ENCODE measurements around the gene MBD5.

- TF ChIP-seq, protein P1, sequence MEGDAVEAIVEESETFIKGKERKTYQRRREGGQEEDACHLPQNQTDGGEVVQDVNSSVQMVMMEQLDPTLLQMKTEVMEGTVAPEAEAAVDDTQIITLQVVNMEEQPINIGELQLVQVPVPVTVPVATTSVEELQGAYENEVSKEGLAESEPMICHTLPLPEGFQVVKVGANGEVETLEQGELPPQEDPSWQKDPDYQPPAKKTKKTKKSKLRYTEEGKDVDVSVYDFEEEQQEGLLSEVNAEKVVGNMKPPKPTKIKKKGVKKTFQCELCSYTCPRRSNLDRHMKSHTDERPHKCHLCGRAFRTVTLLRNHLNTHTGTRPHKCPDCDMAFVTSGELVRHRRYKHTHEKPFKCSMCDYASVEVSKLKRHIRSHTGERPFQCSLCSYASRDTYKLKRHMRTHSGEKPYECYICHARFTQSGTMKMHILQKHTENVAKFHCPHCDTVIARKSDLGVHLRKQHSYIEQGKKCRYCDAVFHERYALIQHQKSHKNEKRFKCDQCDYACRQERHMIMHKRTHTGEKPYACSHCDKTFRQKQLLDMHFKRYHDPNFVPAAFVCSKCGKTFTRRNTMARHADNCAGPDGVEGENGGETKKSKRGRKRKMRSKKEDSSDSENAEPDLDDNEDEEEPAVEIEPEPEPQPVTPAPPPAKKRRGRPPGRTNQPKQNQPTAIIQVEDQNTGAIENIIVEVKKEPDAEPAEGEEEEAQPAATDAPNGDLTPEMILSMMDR (optimal IDR thresholded peaks at IDR 0.05 in 1 of 3, IDR thresholded peaks at IDR 0.05 in 1 of 3, conservative IDR thresholded peaks at IDR 0.05 in 1 of 3; ENCODE audit: extremely low read depth in 1 of 3, insufficient read depth in 2 of 3, low read length in 3 of 3), result no peak
- no peak for TF ChIP-seq EZH2 (IDR thresholded peaks at IDR 0.05; ENCODE audit: low read length)
These were observed 354.3 kb downstream of the MBD5 start for GRCh38 chr2:148375214-148375613.
